ENCODE measurements around the gene SNX1. TPM values are rescaled to one million over a fixed set of nuclear protein-coding genes. Genes with fewer than 3 reads are reported as not detected.

Gene SNX1
- total RNA-seq, 1 donor from 2014 or later = 138 TPM

DNA sequence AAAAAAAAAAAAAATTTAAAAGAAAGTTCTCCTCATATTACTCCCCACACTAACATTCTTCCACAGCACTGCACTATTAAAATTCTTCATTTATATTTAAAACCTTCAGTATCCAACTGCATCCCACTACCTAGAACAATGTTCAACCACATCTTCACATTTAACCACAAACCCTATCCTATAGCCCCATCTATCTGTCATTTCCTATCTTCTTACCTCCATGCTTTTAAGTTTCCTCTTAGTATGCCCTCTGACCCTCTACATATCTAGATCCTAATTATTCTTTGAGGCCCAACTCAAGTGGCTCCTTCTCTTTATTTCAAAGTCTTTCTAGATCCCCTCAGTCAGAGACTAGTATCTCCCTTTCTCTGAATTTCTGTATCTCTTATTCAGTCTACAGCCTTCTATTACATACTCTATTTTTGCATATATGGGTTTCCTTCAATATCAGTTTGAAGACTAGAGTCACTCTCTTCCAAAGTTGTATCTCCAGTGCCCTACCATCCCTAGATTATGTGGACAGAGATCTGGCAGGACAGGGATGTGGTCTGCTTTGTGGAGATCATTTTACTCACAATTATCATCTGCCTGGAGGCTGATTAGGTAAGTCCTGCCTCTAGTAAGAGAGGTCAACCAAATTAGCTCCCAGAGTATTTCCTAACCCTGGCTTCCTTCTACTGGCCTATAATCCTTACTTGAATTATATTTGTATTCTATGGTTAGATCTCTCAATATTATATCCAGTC, 3.5 kb upstream of the SNX1 start:
- Mint-ChIP-seq H3K27ac (peak overlapping the region; percentile 98), H3K27me3 (no peaks in the 10 kb centered on the region), H3K36me3 (ENCODE audit: low read depth) (peaks cover 34% of the 10 kb centered on the region), H3K9me3 (no peaks in the 10 kb centered on the region), H3K4me1 (peaks cover 92% of the 10 kb centered on the region), H3K4me3 (peak overlapping the region; percentile 99)
- DNase-seq (no peak), ATAC-seq (ENCODE audit: low read depth) (no peak)
- ChIA-PET CTCF (interaction anchor here (1.0 to 2.3 kb wide), 5 partner anchors 13 to 340 kb away, joined by 3 to 14 read pairs (median 4); no protein-coding TSS in a partner anchor), POLR2A (interaction anchor here (0.6 to 5.4 kb wide), 5 partner anchors 19 to 70 kb away, joined by 3 to 78 read pairs (median 10); partner anchors contain the start of genes PPIB and SNX22)
- intact Hi-C loops (cut with micrococcal nuclease) = loop anchor here (2.0 to 10.0 kb wide), 8 partner anchors 257 to 1703 kb away; partner anchors contain the start of genes APH1B, DENND4A, LACTB and PCLAF
- TF ChIP-seq, protein P1, sequence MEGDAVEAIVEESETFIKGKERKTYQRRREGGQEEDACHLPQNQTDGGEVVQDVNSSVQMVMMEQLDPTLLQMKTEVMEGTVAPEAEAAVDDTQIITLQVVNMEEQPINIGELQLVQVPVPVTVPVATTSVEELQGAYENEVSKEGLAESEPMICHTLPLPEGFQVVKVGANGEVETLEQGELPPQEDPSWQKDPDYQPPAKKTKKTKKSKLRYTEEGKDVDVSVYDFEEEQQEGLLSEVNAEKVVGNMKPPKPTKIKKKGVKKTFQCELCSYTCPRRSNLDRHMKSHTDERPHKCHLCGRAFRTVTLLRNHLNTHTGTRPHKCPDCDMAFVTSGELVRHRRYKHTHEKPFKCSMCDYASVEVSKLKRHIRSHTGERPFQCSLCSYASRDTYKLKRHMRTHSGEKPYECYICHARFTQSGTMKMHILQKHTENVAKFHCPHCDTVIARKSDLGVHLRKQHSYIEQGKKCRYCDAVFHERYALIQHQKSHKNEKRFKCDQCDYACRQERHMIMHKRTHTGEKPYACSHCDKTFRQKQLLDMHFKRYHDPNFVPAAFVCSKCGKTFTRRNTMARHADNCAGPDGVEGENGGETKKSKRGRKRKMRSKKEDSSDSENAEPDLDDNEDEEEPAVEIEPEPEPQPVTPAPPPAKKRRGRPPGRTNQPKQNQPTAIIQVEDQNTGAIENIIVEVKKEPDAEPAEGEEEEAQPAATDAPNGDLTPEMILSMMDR (IDR thresholded peaks at IDR 0.05) = no peak

DNA sequence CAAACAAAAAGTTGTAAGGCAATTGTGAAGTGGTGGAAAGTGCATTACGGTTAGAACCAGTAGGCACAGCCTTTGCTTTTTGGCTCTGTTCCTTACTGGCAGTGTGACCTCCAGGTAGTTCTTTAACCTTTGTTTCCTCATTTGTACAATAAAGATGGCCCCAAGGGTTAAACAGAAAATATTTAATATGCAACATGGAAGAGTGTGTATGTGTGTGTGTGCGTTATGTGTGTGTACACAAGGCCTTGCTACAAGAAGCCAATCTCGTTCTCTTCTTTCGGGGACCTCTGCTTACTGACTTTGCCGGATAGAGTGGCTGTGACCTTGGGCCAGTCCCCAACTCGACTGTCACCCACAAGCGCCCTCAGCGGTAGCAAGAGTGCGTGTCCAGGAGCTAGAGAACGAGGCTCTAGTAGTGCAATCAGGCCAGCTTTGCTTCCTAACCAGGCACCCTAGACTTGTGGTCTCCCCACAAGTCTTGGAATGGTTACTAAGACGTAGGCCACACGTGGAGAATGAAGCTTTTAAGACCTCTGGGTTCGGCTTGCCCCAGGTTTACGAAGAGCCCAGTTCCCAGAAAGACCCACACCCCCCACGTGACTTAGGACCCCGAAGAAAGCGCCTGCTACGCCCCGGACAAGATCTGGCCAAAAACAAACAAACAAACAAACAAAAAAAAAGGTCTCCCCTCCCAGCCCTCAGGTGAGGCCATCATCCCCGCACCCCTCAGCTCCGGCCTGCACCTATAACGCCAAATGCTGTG, 2.7 kb upstream of the SNX1 start:
- Mint-ChIP-seq H3K36me3 (ENCODE audit: low read depth) (peaks cover 27% of the 10 kb centered on the region), H3K4me1 (peaks cover 94% of the 10 kb centered on the region), H3K4me3 (peak overlapping the region; percentile 99), H3K27me3 (no peaks in the 10 kb centered on the region), H3K27ac (peak overlapping the region; percentile 98), H3K9me3 (no peaks in the 10 kb centered on the region)
- ATAC-seq (ENCODE audit: low read depth) (no peak), DNase-seq (peak; percentile 37)
- CTCF ChIA-PET = interaction anchor here (0.9 to 2.3 kb wide), 8 partner anchors 12 to 341 kb away, joined by 3 to 14 read pairs (median 4); no protein-coding TSS in a partner anchor
- TF ChIP-seq, protein P1 (IDR thresholded peaks at IDR 0.05) = no peak
- intact Hi-C loops (cut with micrococcal nuclease) = loop anchor here (1.0 to 10.0 kb wide), 9 partner anchors 60 to 1702 kb away; partner anchors contain the start of genes APH1B, DENND4A, LACTB and PCLAF
- POLR2A ChIA-PET = interaction anchor here (0.6 to 5.4 kb wide), 23 partner anchors 9 to 1518 kb away, joined by 3 to 78 read pairs (median 5); partner anchors contain the start of genes HERC1, INTS14, PPIB and RNU5B-1

DNA sequence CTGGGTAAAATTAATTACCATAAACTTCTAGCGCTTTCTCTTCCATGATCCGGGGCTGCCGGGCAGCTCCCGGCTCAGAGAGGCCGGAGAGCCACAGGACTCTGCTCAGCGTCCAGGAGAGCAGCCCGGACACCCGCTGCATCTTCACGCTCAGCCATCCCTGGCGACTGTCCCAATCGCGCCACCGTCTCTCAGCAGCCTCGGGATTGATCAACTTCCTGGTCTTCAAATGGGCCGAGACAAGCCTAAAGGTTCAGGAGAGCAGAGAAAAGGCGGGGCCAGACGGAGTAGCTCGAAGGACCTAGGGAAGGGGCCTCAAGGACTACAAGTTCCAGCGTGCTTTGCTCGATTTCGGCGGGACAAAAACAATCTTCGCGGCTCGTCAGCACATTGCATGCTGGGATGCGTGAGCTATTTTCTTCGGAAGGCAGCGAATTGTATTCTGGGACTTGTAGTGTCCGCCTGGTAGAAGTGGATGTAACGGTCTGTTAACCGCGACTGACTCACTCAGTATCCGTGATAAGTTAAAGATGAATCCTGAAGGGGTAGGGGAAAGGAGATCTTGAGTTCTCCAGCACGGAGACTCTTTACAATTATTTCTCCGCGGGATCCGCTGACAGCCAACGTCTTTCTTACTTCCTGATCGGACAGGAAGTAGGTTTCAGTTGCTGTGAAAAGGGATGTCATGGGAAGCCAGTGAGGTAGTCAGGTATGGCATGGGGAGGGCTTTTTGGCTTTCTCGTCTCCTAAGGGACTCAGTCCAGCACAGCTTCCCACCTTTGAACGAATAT, 2.0 kb upstream of the SNX1 start, which contains the start of gene CIAO2A:
Gene CIAO2A (minus strand): TSS at position 212 of the 791 bp plus-strand sequence. CDS start 70 bp downstream, at position 142.
- TF ChIP-seq, protein P1 (IDR thresholded peaks at IDR 0.05) = no peak
- no peaks in the 10 kb centered on the region for H3K27me3 Mint-ChIP-seq
- DNase-seq (peak; percentile 78), ATAC-seq (ENCODE audit: low read depth) (peak; percentile 72)
- peak within 1 kb of the TSS; percentile 98 for H3K27ac Mint-ChIP-seq
- ChIA-PET POLR2A (interaction anchor here (0.5 to 5.4 kb wide), 26 partner anchors 8 to 1772 kb away, joined by 3 to 78 read pairs (median 5); partner anchors contain the start of genes HERC1, INTS14, PPIB and RNU5B-1), CTCF (interaction anchor here (0.9 to 2.3 kb wide), 8 partner anchors 11 to 342 kb away, joined by 3 to 14 read pairs (median 4); no protein-coding TSS in a partner anchor)
- intact Hi-C loops (cut with micrococcal nuclease) = loop anchor here (1.0 to 10.0 kb wide), 10 partner anchors 59 to 1701 kb away; partner anchors contain the start of genes APH1B, DENND4A, LACTB and PCLAF
- peaks cover 93% of the 10 kb centered on the region for H3K4me1 Mint-ChIP-seq
- H3K9me3 Mint-ChIP-seq = no peaks in the 10 kb centered on the region
- H3K4me3 Mint-ChIP-seq = peak within 1 kb of the TSS; percentile 99
- peaks cover 25% of the 10 kb centered on the region for H3K36me3 Mint-ChIP-seq (ENCODE audit: low read depth)

DNA sequence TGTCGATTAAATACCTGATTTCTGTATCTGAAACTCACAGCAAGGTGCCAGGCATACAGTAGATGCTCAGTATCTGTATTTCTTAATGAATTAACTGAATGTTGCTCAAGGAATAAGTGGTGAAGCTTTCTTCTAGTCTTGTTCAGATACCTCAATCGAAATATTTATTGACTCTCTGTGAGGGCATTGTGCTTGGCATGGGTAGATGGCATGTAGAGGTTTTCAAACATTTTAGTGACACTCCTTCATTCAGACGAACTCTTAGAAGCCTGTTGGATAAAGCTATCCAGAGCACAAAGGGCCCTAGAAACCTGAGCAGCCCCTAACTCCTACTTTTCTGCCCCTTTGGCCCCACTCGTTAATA, 369 bp upstream of the SNX1 start:
- TF ChIP-seq, protein P1 (IDR thresholded peaks at IDR 0.05) = no peak
- no peak for DNase-seq
- Mint-ChIP-seq H3K27me3 (no peaks in the 10 kb centered on the region), H3K27ac (peak overlapping the region; percentile 98), H3K4me1 (peaks cover 88% of the 10 kb centered on the region), H3K9me3 (no peaks in the 10 kb centered on the region), H3K36me3 (ENCODE audit: low read depth) (peaks cover 33% of the 10 kb centered on the region), H3K4me3 (peak overlapping the region; percentile 99)
- CTCF ChIA-PET = no interaction called here
- POLR2A ChIA-PET = interaction anchor here (0.5 to 5.4 kb wide), 10 partner anchors 12 to 604 kb away, joined by 3 to 78 read pairs (median 8); partner anchors contain the start of genes PPIB, SNX22 and TRIP4
- intact Hi-C loops (cut with micrococcal nuclease) = loop anchor here (1.0 to 10.0 kb wide), 6 partner anchors 16 to 1699 kb away; partner anchors contain the start of genes APH1B, DENND4A, LACTB and PLEKHO2
- ATAC-seq (ENCODE audit: low read depth) = no peak

All from activated B cell treated with CpG ODN at 0.5 μM for 24 hours (primary cell).